ENCODE measurements around the gene CREB3L2. TPM values are rescaled to one million over a fixed set of nuclear protein-coding genes. Genes with fewer than 3 reads are reported as not detected.
A peak's percentile ranks its signal among the peaks of the same experiment; 100 is the strongest.

The CREB3L2 gene
- total RNA-seq, 1 donor = 28.6 TPM

DNA sequence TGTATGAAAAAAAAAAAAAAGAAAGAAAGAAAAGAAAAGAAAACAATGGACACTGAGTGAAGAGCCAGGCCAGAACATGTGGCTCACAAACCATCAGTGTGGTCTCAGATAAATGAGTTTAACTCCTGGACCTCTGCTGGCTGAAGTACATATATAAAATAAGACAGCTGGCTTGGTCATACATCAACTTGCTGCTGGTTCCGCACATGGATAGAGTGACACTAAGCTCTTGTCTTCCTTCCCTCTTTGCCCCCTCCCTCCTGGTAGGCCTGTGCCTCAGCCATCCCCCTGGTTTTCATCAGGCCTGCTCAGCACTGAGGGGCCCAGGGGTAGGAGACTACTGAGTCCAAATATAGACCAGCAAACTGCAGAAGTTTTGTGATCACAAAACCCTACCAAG lies 97.1 kb downstream of the CREB3L2 start:
- no peak overlapping the region for H3K4me2 ChIP-seq (ENCODE audit: insufficient read depth, low read length)
- H3K79me2 ChIP-seq (ENCODE audit: insufficient read depth, low read length) = peaks cover 18% of the 10 kb centered on the region
- TF ChIP-seq, protein P1, sequence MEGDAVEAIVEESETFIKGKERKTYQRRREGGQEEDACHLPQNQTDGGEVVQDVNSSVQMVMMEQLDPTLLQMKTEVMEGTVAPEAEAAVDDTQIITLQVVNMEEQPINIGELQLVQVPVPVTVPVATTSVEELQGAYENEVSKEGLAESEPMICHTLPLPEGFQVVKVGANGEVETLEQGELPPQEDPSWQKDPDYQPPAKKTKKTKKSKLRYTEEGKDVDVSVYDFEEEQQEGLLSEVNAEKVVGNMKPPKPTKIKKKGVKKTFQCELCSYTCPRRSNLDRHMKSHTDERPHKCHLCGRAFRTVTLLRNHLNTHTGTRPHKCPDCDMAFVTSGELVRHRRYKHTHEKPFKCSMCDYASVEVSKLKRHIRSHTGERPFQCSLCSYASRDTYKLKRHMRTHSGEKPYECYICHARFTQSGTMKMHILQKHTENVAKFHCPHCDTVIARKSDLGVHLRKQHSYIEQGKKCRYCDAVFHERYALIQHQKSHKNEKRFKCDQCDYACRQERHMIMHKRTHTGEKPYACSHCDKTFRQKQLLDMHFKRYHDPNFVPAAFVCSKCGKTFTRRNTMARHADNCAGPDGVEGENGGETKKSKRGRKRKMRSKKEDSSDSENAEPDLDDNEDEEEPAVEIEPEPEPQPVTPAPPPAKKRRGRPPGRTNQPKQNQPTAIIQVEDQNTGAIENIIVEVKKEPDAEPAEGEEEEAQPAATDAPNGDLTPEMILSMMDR (IDR thresholded peaks at IDR 0.05; ENCODE audit: extremely low read depth, low read depth, low read length) = no peak

DNA sequence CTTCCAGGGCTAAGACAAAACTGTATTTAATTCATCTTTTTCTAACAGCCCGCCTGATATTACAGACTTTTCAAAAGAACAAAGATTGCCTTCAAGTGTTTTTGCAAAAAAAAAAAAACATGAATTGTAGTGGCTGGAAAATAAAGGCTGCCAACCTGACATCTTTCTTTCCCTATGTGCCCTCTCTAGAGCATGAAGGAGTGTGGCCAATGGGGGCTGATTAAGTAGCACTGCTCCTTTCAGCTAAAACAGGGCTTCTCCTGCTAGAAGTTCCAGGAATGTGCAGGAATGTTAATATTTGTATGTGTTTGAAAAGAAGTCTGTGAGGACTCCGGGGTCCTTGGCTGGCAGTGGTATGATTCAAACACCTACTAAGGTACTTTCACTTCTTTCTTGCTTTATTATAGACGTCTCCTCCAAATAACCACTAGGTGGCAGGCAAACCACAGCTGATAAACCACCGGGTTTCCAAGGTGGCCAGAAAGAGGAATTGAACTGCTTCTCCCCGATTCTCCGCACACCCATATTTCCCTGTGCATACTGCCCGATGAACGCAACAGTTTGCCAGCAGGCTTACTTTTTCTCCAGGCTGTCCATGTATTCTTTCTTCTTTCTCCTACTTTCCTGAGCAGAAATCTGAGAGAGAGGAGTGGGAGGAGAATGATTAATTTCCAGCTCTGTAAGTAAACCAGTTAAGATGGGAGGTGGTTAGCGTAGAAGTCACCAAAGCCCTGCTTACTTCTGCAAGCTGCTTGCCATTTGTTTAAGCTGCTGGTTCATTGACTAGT lies 98.3 kb downstream of the CREB3L2 start:
- Histone ChIP-seq H3K79me2 (ENCODE audit: insufficient read depth, low read length) (peaks cover 12% of the 10 kb centered on the region), H3K4me2 (ENCODE audit: insufficient read depth, low read length) (no peak overlapping the region), H3K4me3 (ENCODE audit: insufficient read depth, low read length) (no peak overlapping the region), H3K36me3 (ENCODE audit: insufficient read depth, low read length) (peaks cover 78% of the 10 kb centered on the region), H3K27me3 (ENCODE audit: insufficient read depth, low read length) (no peaks in the 10 kb centered on the region), H3K9me3 (ENCODE audit: low read depth, low read length) (no peaks in the 10 kb centered on the region), H3K4me1 (ENCODE audit: insufficient read depth, low read length) (peaks cover 10% of the 10 kb centered on the region), H2AFZ (ENCODE audit: low read length) (no peak overlapping the region), H3K27ac (ENCODE audit: low read depth, low read length) (peak overlapping the region; percentile 24), H4K20me1 (ENCODE audit: insufficient read depth, low read length) (no peaks in the 10 kb centered on the region)
- DNase-seq (ENCODE audit: insufficient read length, low spot score, missing footprints) = peak; percentile 91
- TF ChIP-seq, protein P1 (IDR thresholded peaks at IDR 0.05; ENCODE audit: extremely low read depth, low read depth, low read length) = peak; percentile 83

More for the DNA sequence above, 97.1 kb downstream of the CREB3L2 start:
- Histone ChIP-seq H2AFZ (ENCODE audit: low read length) (no peak overlapping the region), H3K9me3 (ENCODE audit: low read depth, low read length) (no peaks in the 10 kb centered on the region), H4K20me1 (ENCODE audit: insufficient read depth, low read length) (no peaks in the 10 kb centered on the region), H3K27ac (ENCODE audit: low read depth, low read length) (peak overlapping the region; percentile 28), H3K36me3 (ENCODE audit: insufficient read depth, low read length) (peaks cover 80% of the 10 kb centered on the region), H3K4me3 (ENCODE audit: insufficient read depth, low read length) (no peak overlapping the region), H3K4me1 (ENCODE audit: insufficient read depth, low read length) (peaks cover 8% of the 10 kb centered on the region), H3K27me3 (ENCODE audit: insufficient read depth, low read length) (no peaks in the 10 kb centered on the region)
- no peak for DNase-seq (ENCODE audit: insufficient read length, low spot score, missing footprints)

DNA sequence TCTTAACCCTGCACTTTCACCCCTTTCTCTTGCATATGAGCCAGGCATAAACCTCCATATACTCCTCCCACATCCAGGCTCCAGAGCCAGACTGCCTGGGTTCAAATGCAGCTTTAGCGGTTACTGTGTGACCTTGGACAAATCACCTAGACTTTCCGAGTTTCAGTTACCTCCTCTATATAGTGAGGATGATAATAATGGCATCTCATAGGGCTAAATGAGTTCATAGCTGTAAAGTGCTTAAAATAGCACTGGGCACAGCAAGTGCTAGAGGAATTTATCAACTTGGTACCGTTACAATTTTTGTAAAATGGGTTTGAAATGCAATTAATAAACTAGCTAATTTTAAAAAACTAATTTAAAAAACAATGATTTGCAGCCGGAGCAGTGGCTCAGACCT lies 101.7 kb downstream of the CREB3L2 start:
- Histone ChIP-seq H3K4me3 (ENCODE audit: insufficient read depth, low read length) (no peak overlapping the region), H3K36me3 (ENCODE audit: insufficient read depth, low read length) (peaks cover 78% of the 10 kb centered on the region)
- no peak for DNase-seq (ENCODE audit: insufficient read length, low spot score, missing footprints)

More for the DNA sequence above, 101.7 kb downstream of the CREB3L2 start:
- TF ChIP-seq, protein P1 (IDR thresholded peaks at IDR 0.05; ENCODE audit: extremely low read depth, low read depth, low read length) = no peak
- Histone ChIP-seq H3K27ac (ENCODE audit: low read depth, low read length) (no peak overlapping the region), H3K4me2 (ENCODE audit: insufficient read depth, low read length) (no peak overlapping the region), H3K79me2 (ENCODE audit: insufficient read depth, low read length) (peaks cover 15% of the 10 kb centered on the region), H3K27me3 (ENCODE audit: insufficient read depth, low read length) (no peaks in the 10 kb centered on the region), H4K20me1 (ENCODE audit: insufficient read depth, low read length) (no peaks in the 10 kb centered on the region), H2AFZ (ENCODE audit: low read length) (no peak overlapping the region), H3K9me3 (ENCODE audit: low read depth, low read length) (no peaks in the 10 kb centered on the region), H3K4me1 (ENCODE audit: insufficient read depth, low read length) (peaks cover 10% of the 10 kb centered on the region)
